Psoas muscle (tissue), 8 donors: ENCODE results near the gene PRSS22. TPM values are rescaled to one million over a fixed set of nuclear protein-coding genes. Genes with fewer than 3 reads are reported as not detected.

ENCODE experiments used
- ATAC-seq, 4 donors: fragments of 200-7000 bp; cut with Tn5 transposase; one replicate each; pipeline ENCODE4 v1.9.1; 2020; ENCODE audit warnings: moderate library complexity in 3 of 4, mild to moderate bottlenecking in 2 of 4
- DNase-seq, 2 donors: peaks; one replicate each; pipeline ENCODE4 v3.0.0-alpha.2; 2020
- H3K27ac ChIP-seq: fragments of 200-600 bp; one replicate; pipeline ENCODE4 v1.8.0; 2022
- H3K27me3 ChIP-seq, 3 donors: fragments of 200-600 bp in 1 of 3; one replicate each; pipeline versions ENCODE4 v1.6.1 to v1.8.0; 2013 to 2022; ENCODE audit warnings: low read length in 2 of 3, mild to moderate bottlenecking in 2 of 3, moderate library complexity in 1 of 3; ENCODE audit not compliant: insufficient read depth in 3 of 3
- H3K36me3 ChIP-seq, 2 donors: fragments of 200-600 bp in 1 of 2; one replicate each; pipeline versions ENCODE4 v1.6.1 to v1.8.0; 2013 to 2022; ENCODE audit warnings: low read depth in 1 of 2, mild to moderate bottlenecking in 1 of 2, moderate library complexity in 1 of 2; ENCODE audit not compliant: insufficient read depth in 1 of 2
- H3K4me1 ChIP-seq: fragments of 200-600 bp; one replicate; pipeline ENCODE4 v1.8.0; 2022
- H3K4me3 ChIP-seq: fragments of 200-600 bp; one replicate; pipeline ENCODE4 v1.8.0; 2022; ENCODE audit warnings: mild to moderate bottlenecking
- H3K9me3 ChIP-seq: fragments of 200-600 bp; one replicate; pipeline ENCODE4 v1.8.0; 2022
- CTCF ChIP-seq: fragments of 200-600 bp; IDR thresholded peaks from one replicate; pipeline ENCODE4 v1.8.0; 2022; ENCODE audit warnings: antibody characterized with exemption
- WGBS, 3 donors: extraction: QIAGEN DNeasy Blood & Tissue Kit; methylation state at CpG; one replicate each; pipeline versions ENCODE4 v1.1.6 to v1.1.7; 2013; 5-methylcytosine and 5-hydroxymethylcytosine counted together
- intact Hi-C, 2 donors: fragments of 100-400 bp; cut with DNase I; formaldehyde crosslinking; loops; one replicate each; pipeline versions ENCODE4 v1.11.0 to v1.14.2; 2022
- polyA plus RNA-seq, 3 donors: library from polyadenylated mRNA; stranded (reverse); fragments of 200-250 nt; gene quantifications; one replicate each; pipeline ENCODE4 v1.2.3, GENCODE V29; 2013
- total RNA-seq, 4 donors: library from RNA; stranded (reverse); fragmentation: NEBNext Ultra II Directional in 2 of 4; extraction: Animal tissue kit (Norgen Biotek cat#: 25700) in 2 of 4; gene quantifications; one replicate each; pipeline versions ENCODE4 v1.2.1 to v1.2.4, GENCODE V29; 2021 to 2023
- donor health status: healthy with polysubstance abuse.
- donor health status: DM: no; HTN: no; CAD: no; lungs with moderate emphysema.
- donor health status: Bipolar disorder and iron deficiency.
- donor health status: healthy.
- donor health status: DM: yes; HTN: yes; CAD: no.
- donor health status: DM: no; HTN: no; CAD: no.
- donor health status: DM: no; HTN: no; CAD: no.
- donor health status: DM: yes; HTN: yes; CAD: no.

Gene PRSS22
- total and polyA plus RNA-seq, 7 donors, result 0.07 to 0.20 (median 0.13) TPM; not detected in 4

- no peak for DNase-seq
- ATAC-seq, result no peak
- no peaks in the 10 kb centered on the region for H3K9me3 ChIP-seq
- H3K27ac ChIP-seq, result no peak overlapping the region
- TF ChIP-seq CTCF, result no peak
- intact Hi-C loops, result no loop called here
- no peak overlapping the region for H3K4me3 ChIP-seq
- no peaks in the 10 kb centered on the region for H3K36me3 ChIP-seq
- H3K27me3 ChIP-seq, result peaks cover 0 to 2% (median 0%) of the 10 kb centered on the region in 3 donors
- 44 to 51% (median 47%) methylated on average over 4 of the region's 4 CpGs for WGBS, 3 donors
- H3K4me1 ChIP-seq, result no peaks in the 10 kb centered on the region
Observed at GRCh38 chr16:2822496-2822895, 35.5 kb downstream of the PRSS22 start.

GRCh38 chr16:2822158-2822495, 35.8 kb downstream of the PRSS22 start:
- H3K27me3 ChIP-seq, result peaks cover 0 to 2% (median 0%) of the 10 kb centered on the region in 3 donors
- TF ChIP-seq CTCF, result no peak
- WGBS, 3 donors, result 63 to 65% (median 65%) methylated on average over 8 of the region's 8 CpGs
- no peak for ATAC-seq
- H3K36me3 ChIP-seq, result no peaks in the 10 kb centered on the region
- no peak for DNase-seq
- no peaks in the 10 kb centered on the region for H3K4me1 ChIP-seq
- no peak overlapping the region for H3K27ac ChIP-seq
- intact Hi-C loops, result no loop called here
- no peaks in the 10 kb centered on the region for H3K9me3 ChIP-seq
- H3K4me3 ChIP-seq, result no peak overlapping the region

- ATAC-seq (no peak), DNase-seq (no peak)
- Histone ChIP-seq H3K27ac (no peak overlapping the region), H3K4me1 (no peaks in the 10 kb centered on the region), H3K9me3 (no peaks in the 10 kb centered on the region), H3K27me3 (peaks cover 0 to 5% (median 2%) of the 10 kb centered on the region in 3 donors), H3K4me3 (no peak overlapping the region), H3K36me3 (no peaks in the 10 kb centered on the region)
- TF ChIP-seq CTCF, result no peak
- 68 to 77% (median 72%) methylated on average over 9 of the region's 9 CpGs for WGBS, 3 donors
- intact Hi-C loops, result no loop called here
Observed at GRCh38 chr16:2821487-2822157, 36.3 kb downstream of the PRSS22 start.

GRCh38 chr16:2820836-2821486, 37.0 kb downstream of the PRSS22 start:
- intact Hi-C loops, result no loop called here
- no peak for TF ChIP-seq CTCF
- DNase-seq (no peak), ATAC-seq (no peak)
- H3K9me3 ChIP-seq, result no peaks in the 10 kb centered on the region
- peaks cover 0 to 8% (median 2%) of the 10 kb centered on the region in 3 donors for H3K27me3 ChIP-seq
- no peaks in the 10 kb centered on the region for H3K36me3 ChIP-seq
- no peak overlapping the region for H3K4me3 ChIP-seq
- H3K4me1 ChIP-seq, result no peaks in the 10 kb centered on the region
- 73 to 75% (median 75%) methylated on average over 14 of the region's 14 CpGs for WGBS, 3 donors
- no peak overlapping the region for H3K27ac ChIP-seq
